ENCODE measurements around the gene KRT15.

KRT15 gene

DNA sequence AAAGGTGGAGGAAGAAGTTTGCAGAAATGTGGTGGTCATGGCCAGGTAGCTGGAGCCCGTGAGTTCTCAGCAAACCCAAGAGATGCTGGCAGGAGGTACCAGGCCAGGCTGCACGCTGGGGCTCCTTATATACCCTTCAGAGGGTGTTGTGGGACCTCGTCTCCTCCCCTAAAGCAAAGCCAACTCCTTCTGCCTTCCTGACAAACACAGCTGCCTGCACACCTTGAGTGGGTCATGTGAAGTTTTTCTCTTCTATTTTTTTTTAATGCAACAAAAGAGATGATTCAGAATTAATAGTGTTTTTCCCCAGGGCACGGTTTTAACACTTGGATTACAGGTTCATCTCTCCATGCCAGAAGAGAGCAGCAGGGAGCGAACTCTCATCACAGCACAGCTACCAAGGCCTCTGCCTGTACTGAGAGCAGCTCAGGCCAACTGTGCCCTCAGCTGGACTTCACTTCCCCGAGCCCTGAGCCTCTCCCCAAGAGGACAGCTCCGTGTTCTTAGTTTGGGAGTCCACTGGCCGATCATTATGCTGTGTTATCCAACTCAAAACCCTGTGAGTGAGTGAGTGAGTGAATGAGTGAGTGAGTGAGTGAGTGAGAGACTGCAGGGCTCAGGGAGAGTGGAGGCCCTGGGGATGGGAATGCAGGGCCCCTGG, at the start of gene KRT15:
Gene KRT15 (minus strand): TSS at position 102 of the 661 bp plus-strand sequence. CDS start 63 bp downstream, at position 39.
- DNase-seq = no peak

DNA sequence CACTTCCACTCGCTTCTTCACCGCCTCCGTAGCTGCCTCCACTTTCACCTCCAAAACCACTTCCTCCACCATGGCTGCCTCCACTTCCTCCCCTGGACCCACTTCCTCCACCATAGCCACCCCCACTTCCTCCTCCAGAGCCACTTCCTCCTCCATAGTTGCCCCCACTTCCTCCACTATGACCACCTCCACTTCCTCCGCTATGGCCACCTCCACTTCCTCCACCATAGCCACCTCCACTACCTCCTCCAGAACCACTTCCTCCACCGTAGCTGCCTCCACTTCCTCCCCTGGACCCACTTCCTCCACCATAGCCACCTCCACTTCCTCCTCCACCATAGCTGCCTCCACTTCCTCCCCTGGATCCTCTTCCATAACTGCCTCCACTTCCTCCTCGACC, 48.6 kb upstream of the KRT15 start:
- DNase-seq = peak; percentile 7

DNA sequence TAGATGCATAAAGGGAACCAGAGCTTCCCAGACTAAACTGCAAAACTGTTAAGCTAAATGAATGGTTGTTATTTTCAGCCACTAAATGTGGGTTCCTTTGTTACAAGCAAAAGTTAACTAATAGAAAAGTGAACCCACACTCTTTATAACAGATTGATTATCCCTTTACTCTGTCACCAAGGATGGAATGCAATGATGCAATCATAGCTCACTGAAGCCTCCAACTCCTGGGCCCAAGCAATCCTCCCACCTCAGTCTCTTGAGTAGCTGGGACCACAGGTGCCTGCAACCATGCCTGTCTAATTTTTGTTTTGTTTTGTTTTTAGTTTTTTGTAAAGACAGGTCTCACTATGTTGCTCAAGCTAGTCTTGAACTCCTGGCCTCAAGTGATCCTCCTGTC, 46.6 kb upstream of the KRT15 start:
- no peak for DNase-seq

GRCh38 chr17:41563607-41564170, 45.0 kb upstream of the KRT15 start:
- no peak for DNase-seq

- no peak for DNase-seq
Measured at GRCh38 chr17:41561554-41561953, 42.9 kb upstream of the KRT15 start.

DNA sequence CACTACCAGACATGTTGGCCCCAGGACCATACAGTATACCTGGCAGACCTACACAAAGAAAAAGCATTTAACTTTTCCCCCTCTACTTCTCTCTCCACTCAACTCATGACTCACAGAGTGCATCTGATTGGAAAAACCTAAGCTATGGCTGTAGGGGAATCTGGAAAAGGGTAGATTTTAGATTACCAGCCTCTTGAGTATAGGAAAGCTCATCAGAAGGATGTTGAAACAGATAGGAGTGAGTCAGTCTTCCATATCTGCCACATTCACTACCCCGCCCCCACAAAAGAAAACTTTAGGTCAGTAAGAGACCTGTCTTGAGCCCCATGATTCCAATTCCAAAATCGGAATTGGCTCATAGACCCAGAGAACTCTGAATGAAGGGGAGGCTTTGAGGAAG, 40.9 kb upstream of the KRT15 start:
- no peak for DNase-seq

DNA sequence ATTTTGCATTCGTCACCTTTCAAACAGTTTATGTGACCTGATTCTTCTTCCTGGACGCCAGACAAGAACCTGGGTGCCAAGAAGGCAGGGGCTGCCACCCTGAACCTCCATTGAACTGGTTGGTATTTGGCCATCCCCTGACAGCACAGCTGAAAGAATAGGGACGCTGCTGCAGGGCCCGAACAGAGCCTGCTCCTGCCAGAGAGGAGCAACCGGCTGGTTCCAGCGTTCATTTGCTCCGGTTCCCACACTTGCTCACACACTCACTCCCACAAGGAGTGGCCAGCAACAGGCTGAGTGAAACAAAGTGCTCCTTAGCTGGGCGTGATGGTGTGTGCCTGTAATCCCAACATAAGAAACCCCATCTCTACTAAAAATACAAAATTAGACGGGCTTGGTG, 38.2 kb upstream of the KRT15 start:
- no peak for DNase-seq

DNA sequence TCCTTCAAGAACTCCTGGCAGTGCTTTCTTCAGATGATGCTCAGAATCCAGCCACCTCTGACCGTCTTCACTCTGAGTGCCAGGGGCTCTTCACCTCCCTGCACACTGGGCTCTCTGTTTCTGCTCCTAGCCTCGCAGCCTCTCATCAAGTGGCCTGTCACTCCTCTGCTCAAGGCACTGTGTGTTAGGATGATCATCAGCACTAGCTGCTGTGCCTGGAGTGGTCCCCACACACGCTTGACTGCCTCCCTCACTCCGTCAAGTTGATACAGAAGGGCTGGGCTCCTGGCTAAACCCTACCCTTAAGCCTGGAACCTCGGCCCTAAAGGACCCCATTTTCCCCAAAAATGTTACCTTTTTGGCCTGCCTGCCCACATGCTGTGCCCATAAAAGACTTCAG, 37.6 kb upstream of the KRT15 start:
- DNase-seq = no peak

GRCh38 chr17:41555105-41555887, 36.6 kb upstream of the KRT15 start:
- no peak for DNase-seq

- no peak for DNase-seq
Measured at GRCh38 chr17:41553987-41554680, 35.4 kb upstream of the KRT15 start.

GRCh38 chr17:41553176-41553575, 34.5 kb upstream of the KRT15 start:
- DNase-seq = no peak

- no peak for DNase-seq
Measured at GRCh38 chr17:41552455-41552854, 33.8 kb upstream of the KRT15 start.

DNA sequence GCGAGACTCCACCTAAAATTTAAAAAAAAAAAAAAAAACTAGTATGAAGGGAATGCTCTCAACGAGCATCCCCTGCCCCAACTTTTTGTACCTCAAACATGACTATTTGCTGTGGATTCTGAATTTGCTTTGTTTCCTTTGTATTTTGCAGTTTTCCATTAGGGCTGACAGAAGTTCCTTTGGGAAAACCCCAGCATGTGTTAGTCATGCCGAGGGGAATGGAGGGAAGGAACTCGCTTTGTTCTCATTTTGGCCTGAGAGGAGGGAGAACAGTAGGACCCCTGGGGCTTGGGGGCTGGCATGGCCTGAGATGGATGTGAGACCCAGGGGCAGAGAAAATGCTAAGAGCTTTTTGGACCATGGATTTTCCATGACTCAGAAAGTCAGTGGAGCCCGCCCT, 32.7 kb upstream of the KRT15 start:
- DNase-seq = no peak

GRCh38 chr17:41549596-41550039, 30.9 kb upstream of the KRT15 start:
- DNase-seq = no peak

- peak; percentile 88 for DNase-seq
Measured at GRCh38 chr17:41548844-41549595, 30.3 kb upstream of the KRT15 start.

DNA sequence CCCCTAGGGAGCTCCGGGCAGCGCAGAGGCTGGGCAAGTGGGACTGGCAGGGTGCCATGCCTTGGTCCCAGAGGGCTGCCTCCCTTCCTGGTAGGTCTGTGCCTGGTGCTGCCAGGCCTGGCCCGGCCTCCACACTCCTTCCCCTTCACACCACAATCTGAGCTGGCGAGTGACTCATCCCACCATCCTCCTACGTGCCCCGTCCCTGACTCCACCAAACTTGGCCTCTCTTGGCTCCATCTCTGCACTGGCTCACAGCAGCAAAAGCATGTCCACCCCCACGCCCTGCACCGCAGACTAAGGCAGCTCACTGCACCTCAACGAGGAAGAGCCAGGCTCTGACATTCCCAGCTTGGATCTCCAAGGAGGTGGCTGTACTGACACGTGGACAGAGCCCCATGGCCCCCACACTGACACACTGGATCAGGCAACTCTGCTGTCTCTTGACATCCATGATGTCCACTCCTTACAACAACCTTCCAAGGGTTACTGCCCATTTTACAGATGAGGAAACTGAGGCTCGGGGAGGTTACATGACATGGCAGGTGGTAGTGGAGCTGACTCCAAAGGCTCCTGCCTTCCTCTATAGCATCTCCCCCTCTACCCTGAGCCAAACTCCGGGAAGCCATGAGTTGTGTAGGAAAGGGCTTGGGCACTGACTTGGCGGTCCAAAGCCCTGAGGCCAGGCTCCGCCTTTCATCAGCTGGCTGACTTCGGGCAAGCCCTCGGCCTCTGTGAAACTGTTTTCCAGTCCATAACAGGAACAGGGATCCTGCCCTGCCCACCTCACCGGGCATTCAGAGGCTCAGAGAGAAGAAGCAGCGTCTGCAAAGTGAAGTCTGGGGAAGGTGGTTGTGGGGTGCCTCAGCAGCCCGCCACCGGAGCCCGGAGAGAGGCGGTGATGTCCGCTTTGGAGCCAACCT, 29.5 kb upstream of the KRT15 start:
- DNase-seq = peak; percentile 44

GRCh38 chr17:41547378-41547841, 28.7 kb upstream of the KRT15 start:
- no peak for DNase-seq

- DNase-seq = no peak
Measured at GRCh38 chr17:41546819-41547218, 28.1 kb upstream of the KRT15 start.

GRCh38 chr17:41545829-41546410, 27.2 kb upstream of the KRT15 start:
- no peak for DNase-seq

- DNase-seq = no peak
Measured at GRCh38 chr17:41544935-41545334, 26.2 kb upstream of the KRT15 start.

GRCh38 chr17:41544491-41544892, 25.8 kb upstream of the KRT15 start:
- DNase-seq = no peak

All from CD4-positive, alpha-beta T cell treated with Interleukin-6 for 4 hours (primary cell).